Naive thymus-derived CD4-positive, alpha-beta T cell (primary cell): ENCODE results near the gene IFI27L1. TPM values are rescaled to one million over a fixed set of nuclear protein-coding genes. Genes with fewer than 3 reads are reported as not detected.
A peak's percentile ranks its signal among the peaks of the same experiment; 100 is the strongest.

ENCODE experiments used
- ATAC-seq: fragments of 150-1000 bp; cut with Tn5 transposase; 2 replicates; pipeline ENCODE4 v1.10.0; 2021; ENCODE audit warnings: mild to moderate bottlenecking, moderate library complexity
- CTCF ChIA-PET: fragments of 350-600 bp; sonication (Branson Sonifier 250); formaldehyde crosslinking; loops from one replicate; lab custom pipeline; 2021; ENCODE audit warnings: antibody characterized with exemption; lab: Charles Lee
- POLR2A ChIA-PET: fragments of 350-600 bp; sonication (Branson Sonifier 250); formaldehyde crosslinking; loops from one replicate; lab custom pipeline; 2021; ENCODE audit warnings: antibody characterized with exemption, inconsistent platforms; lab: Charles Lee
- DNase-seq, 9 donors: peaks; one replicate each; pipeline versions ENCODE4 v3.0.0 to v3.0.0-alpha.2; 2020 to 2022; ENCODE audit warnings: mixed read lengths in 1 of 9
- H3K27ac ChIP-seq: one replicate; pipeline ENCODE4 v1.7.0; 2013; ENCODE audit warnings: mild to moderate bottlenecking, low read depth, low read length, moderate library complexity
- H3K27me3 ChIP-seq, 2 donors: one replicate each; pipeline ENCODE4 v1.7.0; 2013; ENCODE audit warnings: low read length in 2 of 2, mild to moderate bottlenecking in 2 of 2, moderate library complexity in 2 of 2; ENCODE audit not compliant: control insufficient read depth in 2 of 2, insufficient read depth in 2 of 2
- H3K36me3 ChIP-seq, 3 experiments: 1 replicate in 2 of 3; 2 replicates in 1 of 3; pipeline ENCODE4 v1.7.0; 2013; ENCODE audit warnings: low read length in 3 of 3, mild to moderate bottlenecking in 3 of 3, moderate library complexity in 1 of 3; ENCODE audit not compliant: insufficient read depth in 3 of 3, control insufficient read depth in 2 of 3
- H3K4me1 ChIP-seq, 2 donors: one replicate each; pipeline ENCODE4 v1.7.0; 2013; ENCODE audit warnings: low read length in 2 of 2, mild to moderate bottlenecking in 2 of 2, moderate library complexity in 1 of 2; ENCODE audit not compliant: control insufficient read depth in 2 of 2, insufficient read depth in 2 of 2
- H3K4me3 ChIP-seq: 2 replicates; pipeline ENCODE4 v1.7.0; 2013; ENCODE audit warnings: mild to moderate bottlenecking, low read length
- H3K9me3 ChIP-seq, 3 experiments: 1 replicate in 2 of 3; 2 replicates in 1 of 3; pipeline ENCODE4 v1.7.0; 2013; ENCODE audit warnings: low read length in 3 of 3; ENCODE audit not compliant: control insufficient read depth in 2 of 3
- H3K27ac Mint-ChIP-seq, 9 donors: one replicate each; pipeline ENCODE4 v1.8.0; 2020 to 2022; ENCODE audit warnings: mixed read lengths in 9 of 9, mild to moderate bottlenecking in 8 of 9, moderate library complexity in 5 of 9, inconsistent platforms in 2 of 9
- H3K27me3 Mint-ChIP-seq, 5 donors: one replicate each; pipeline ENCODE4 v1.8.0; 2021 to 2022; ENCODE audit warnings: mixed read lengths in 5 of 5, mild to moderate bottlenecking in 1 of 5
- H3K36me3 Mint-ChIP-seq, 5 donors: one replicate each; pipeline ENCODE4 v1.8.0; 2020 to 2022; ENCODE audit warnings: mixed read lengths in 5 of 5, mild to moderate bottlenecking in 3 of 5, inconsistent platforms in 1 of 5
- H3K4me1 Mint-ChIP-seq, 7 donors: one replicate each; pipeline ENCODE4 v1.8.0; 2020 to 2022; ENCODE audit warnings: mixed read lengths in 7 of 7, mild to moderate bottlenecking in 3 of 7, inconsistent platforms in 1 of 7
- H3K4me3 Mint-ChIP-seq, 10 donors: one replicate each; pipeline ENCODE4 v1.8.0; 2020 to 2022; ENCODE audit warnings: mild to moderate bottlenecking in 10 of 10, mixed read lengths in 10 of 10, moderate library complexity in 6 of 10, inconsistent platforms in 2 of 10
- H3K9me3 Mint-ChIP-seq, 11 donors: one replicate each; pipeline ENCODE4 v1.8.0; 2020 to 2022; ENCODE audit warnings: mixed read lengths in 11 of 11, mild to moderate bottlenecking in 4 of 11, inconsistent platforms in 1 of 11, moderate library complexity in 1 of 11
- intact Hi-C, 2 donors: fragments of 100-400 bp; cut with micrococcal nuclease; formaldehyde crosslinking; loops; one replicate each; pipeline ENCODE4 v1.15.1; 2023
- polyA plus RNA-seq, 2 donors: library from polyadenylated mRNA; unstranded; fragments of 300-500 nt; fragmentation: Illumina TruSeq; gene quantifications; one replicate each; pipeline ENCODE4 v1.2.3, GENCODE V29; 2021
- total RNA-seq, 6 experiments: library from RNA in 5 of 6; stranded (reverse) in 5 of 6; gene quantifications; 1 replicate in 5 of 6; 2 replicates in 1 of 6; pipeline ENCODE4 v1.2.3 and lab custom pipeline; 2021 to 2026

Gene IFI27L1
- total and polyA plus RNA-seq, 7 experiments from 2014 or later: 6.3 to 31.8 (median 8.2) TPM

GRCh38 chr14:94123868-94124267, 42.8 kb downstream of the IFI27L1 start:
- DNase-seq: no peak
- Mint-ChIP-seq H3K4me3 (no peak overlapping the region), H3K27me3 (peaks cover 6 to 14% (median 9%) of the 10 kb centered on the region in 5 donors), H3K27ac (no peak overlapping the region), H3K9me3 (peaks cover 5 to 42% (median 23%) of the 10 kb centered on the region in 11 donors), H3K36me3 (peaks cover 0 to 17% (median 10%) of the 10 kb centered on the region in 5 donors), H3K4me1 (peaks cover 5 to 11% (median 5%) of the 10 kb centered on the region in 7 donors)
- CTCF ChIA-PET: interaction anchor here (0.6 kb wide), 1 partner anchor 19 kb away, joined by 3 read pairs; no protein-coding TSS in a partner anchor
- Histone ChIP-seq H3K4me3 (no peak overlapping the region), H3K27me3 (no peaks in the 10 kb centered on the region), H3K9me3 (peaks cover 0 to 24% (median 5%) of the 10 kb centered on the region in 3 experiments), H3K4me1 (peaks cover 2 to 9% of the 10 kb centered on the region in 2 donors), H3K27ac (no peak overlapping the region), H3K36me3 (no peaks in the 10 kb centered on the region)
- POLR2A ChIA-PET: no interaction called here
- no peak for ATAC-seq
- intact Hi-C loops: no loop called here

- no peak for ATAC-seq
- Mint-ChIP-seq H3K4me3 (no peak overlapping the region), H3K27me3 (peaks cover 0 to 12% (median 9%) of the 10 kb centered on the region in 5 donors), H3K27ac (peak overlapping the region in 2 of 9 donors; percentile 47 to 67), H3K4me1 (peaks cover 9 to 18% (median 11%) of the 10 kb centered on the region in 7 donors), H3K36me3 (peaks cover 0 to 14% (median 10%) of the 10 kb centered on the region in 5 donors), H3K9me3 (peaks cover 1 to 37% (median 18%) of the 10 kb centered on the region in 11 donors)
- peaks cover 5 to 14% of the 10 kb centered on the region in 2 donors for H3K4me1 ChIP-seq
- H3K4me3 ChIP-seq: no peak overlapping the region
- ChIA-PET POLR2A (no interaction called here), CTCF (interaction anchor here (0.6 kb wide), 1 partner anchor 18 kb away, joined by 3 read pairs; no protein-coding TSS in a partner anchor)
- no peak overlapping the region for H3K27ac ChIP-seq
- intact Hi-C loops: loop anchor here in 1 of 2 donors (5.0 kb wide), 1 partner anchor 1012 kb away; no protein-coding TSS in a partner anchor
- H3K27me3 ChIP-seq: no peaks in the 10 kb centered on the region
- no peak for DNase-seq
- no peaks in the 10 kb centered on the region for H3K36me3 ChIP-seq
- H3K9me3 ChIP-seq: peaks cover 0 to 16% (median 2%) of the 10 kb centered on the region in 3 experiments
Observed at GRCh38 chr14:94124582-94125377, 43.7 kb downstream of the IFI27L1 start.

- Histone ChIP-seq H3K4me1 (peaks cover 12 to 21% of the 10 kb centered on the region in 2 donors), H3K27me3 (no peaks in the 10 kb centered on the region), H3K9me3 (peaks cover 0 to 5% (median 0%) of the 10 kb centered on the region in 3 experiments), H3K27ac (no peak overlapping the region), H3K4me3 (no peak overlapping the region), H3K36me3 (no peaks in the 10 kb centered on the region)
- Mint-ChIP-seq H3K4me3 (no peak overlapping the region), H3K27ac (peak overlapping the region in 2 of 9 donors; percentile 11 to 28), H3K36me3 (peaks cover 0 to 11% (median 7%) of the 10 kb centered on the region in 5 donors), H3K9me3 (peaks cover 0 to 27% (median 8%) of the 10 kb centered on the region in 11 donors), H3K4me1 (peaks cover 16 to 24% (median 18%) of the 10 kb centered on the region in 7 donors), H3K27me3 (peaks cover 0 to 14% (median 4%) of the 10 kb centered on the region in 5 donors)
- intact Hi-C loops: loop anchor here in 1 of 2 donors (5.0 kb wide), 1 partner anchor 1014 kb away; no protein-coding TSS in a partner anchor
- ChIA-PET CTCF (no interaction called here), POLR2A (interaction anchor here (0.6 kb wide), 1 partner anchor 42 kb away, joined by 3 read pairs; no protein-coding TSS in a partner anchor)
- ATAC-seq (no peak), DNase-seq (no peak)
Observed at GRCh38 chr14:94125659-94126418, 44.7 kb downstream of the IFI27L1 start.

- CTCF ChIA-PET: interaction anchor here (2.6 kb wide), 1 partner anchor 10 kb away, joined by 9 read pairs; no protein-coding TSS in a partner anchor
- Histone ChIP-seq H3K36me3 (no peaks in the 10 kb centered on the region), H3K27ac (no peak overlapping the region), H3K4me1 (peaks cover 12 to 21% of the 10 kb centered on the region in 2 donors), H3K9me3 (peaks cover 0 to under 1% (median 0%) of the 10 kb centered on the region in 3 experiments), H3K4me3 (no peak overlapping the region), H3K27me3 (no peaks in the 10 kb centered on the region)
- peaks cover 0 to 22% (median 6%) of the 10 kb centered on the region in 11 donors for H3K9me3 Mint-ChIP-seq
- peak overlapping the region in 3 of 9 donors; percentile 9 to 53 (median 11) for H3K27ac Mint-ChIP-seq
- intact Hi-C loops: loop anchor here in 1 of 2 donors (5.0 kb wide), 1 partner anchor 1014 kb away; no protein-coding TSS in a partner anchor
- no peak for DNase-seq
- ATAC-seq: no peak
- H3K4me1 Mint-ChIP-seq: peaks cover 16 to 24% (median 18%) of the 10 kb centered on the region in 7 donors
- H3K27me3 Mint-ChIP-seq: peaks cover 0 to 18% (median 0%) of the 10 kb centered on the region in 5 donors
- POLR2A ChIA-PET: interaction anchor here (0.6 kb wide), 1 partner anchor 42 kb away, joined by 3 read pairs; no protein-coding TSS in a partner anchor
- H3K36me3 Mint-ChIP-seq: peaks cover 0 to 9% (median 4%) of the 10 kb centered on the region in 5 donors
- no peak overlapping the region for H3K4me3 Mint-ChIP-seq
Observed at GRCh38 chr14:94126419-94126677, 45.2 kb downstream of the IFI27L1 start.

GRCh38 chr14:94126800-94127199, 45.7 kb downstream of the IFI27L1 start:
- H3K27ac Mint-ChIP-seq: peak overlapping the region in 2 of 9 donors; percentile 11 to 53
- POLR2A ChIA-PET: interaction anchor here (0.6 kb wide), 1 partner anchor 43 kb away, joined by 3 read pairs; no protein-coding TSS in a partner anchor

More at GRCh38 chr14:94126800-94127199, 45.7 kb downstream of the IFI27L1 start:
- peaks cover 0 to 17% (median 3%) of the 10 kb centered on the region in 11 donors for H3K9me3 Mint-ChIP-seq
- peaks cover 16 to 24% (median 18%) of the 10 kb centered on the region in 7 donors for H3K4me1 Mint-ChIP-seq
- Histone ChIP-seq H3K36me3 (no peaks in the 10 kb centered on the region), H3K4me3 (no peak overlapping the region), H3K27me3 (no peaks in the 10 kb centered on the region), H3K4me1 (peaks cover 12 to 21% of the 10 kb centered on the region in 2 donors), H3K27ac (no peak overlapping the region), H3K9me3 (no peaks in the 10 kb centered on the region)
- no peak for ATAC-seq
- H3K27me3 Mint-ChIP-seq: peaks cover 0 to 14% (median 0%) of the 10 kb centered on the region in 5 donors
- peaks cover 0 to 9% (median 4%) of the 10 kb centered on the region in 5 donors for H3K36me3 Mint-ChIP-seq
- intact Hi-C loops: loop anchor here in 1 of 2 donors (5.0 kb wide), 1 partner anchor 1014 kb away; no protein-coding TSS in a partner anchor
- peak overlapping the region in 1 of 10 donors; percentile 3 for H3K4me3 Mint-ChIP-seq
- DNase-seq: no peak
- CTCF ChIA-PET: interaction anchor here (2.6 kb wide), 1 partner anchor 10 kb away, joined by 9 read pairs; no protein-coding TSS in a partner anchor
